GM21381 (cell line): Measurements from ENCODE around the gene RNF11.

Experiments
- ATAC-seq: cut with Tn5 transposase; IDR thresholded peaks from one replicate; pipeline ENCODE4 v1.9.1; 2021; ENCODE audit warnings: mild to moderate bottlenecking, moderate library complexity; ENCODE audit not compliant: unreplicated experiment

Gene RNF11

GRCh38 chr1:51311826-51312225, 75.8 kb downstream of the RNF11 start:
- no peak for ATAC-seq

DNA sequence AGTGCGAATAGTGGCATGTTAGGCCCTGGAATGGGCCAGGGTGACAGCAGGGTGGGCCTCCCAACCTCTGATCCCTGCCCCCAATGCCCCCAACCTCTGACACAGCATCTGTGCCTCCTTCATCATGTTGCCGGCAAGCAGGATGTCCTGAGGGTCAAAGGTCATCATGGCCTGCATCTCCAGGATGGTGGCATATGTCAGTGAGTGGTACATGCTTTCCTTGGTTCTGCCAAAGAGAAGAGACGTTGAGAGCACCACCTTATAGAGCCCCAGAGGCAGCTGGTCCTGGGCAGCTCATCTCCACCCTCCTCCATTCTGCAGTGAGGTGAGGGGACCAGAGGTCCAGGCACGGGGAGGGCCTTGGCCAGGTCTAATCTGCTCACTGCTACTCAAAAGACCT, 76.6 kb downstream of the RNF11 start:
- no peak for ATAC-seq

GRCh38 chr1:51313268-51313852, 77.3 kb downstream of the RNF11 start:
- no peak for ATAC-seq

GRCh38 chr1:51313961-51314777, 78.1 kb downstream of the RNF11 start:
- ATAC-seq = no peak

DNA sequence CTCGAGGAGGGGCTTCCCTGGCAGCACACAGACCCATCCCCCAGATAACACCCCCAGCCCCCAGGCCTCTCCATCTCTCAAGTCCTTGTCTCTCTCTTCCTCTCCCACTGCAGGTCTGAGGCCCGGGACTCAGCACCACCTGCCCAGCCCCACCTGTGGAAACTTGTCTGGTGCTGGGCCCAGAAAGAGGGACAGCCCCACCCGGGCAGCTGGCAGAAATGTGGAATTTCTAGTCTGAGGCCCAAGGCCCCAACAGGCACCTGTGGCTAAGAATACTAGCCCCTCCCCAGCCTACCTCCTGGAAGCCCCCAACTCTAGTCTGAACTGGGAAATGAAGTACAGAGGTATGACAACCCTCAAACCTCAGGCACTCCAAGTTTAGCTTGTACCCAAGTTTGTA, 78.9 kb downstream of the RNF11 start:
- no peak for ATAC-seq

DNA sequence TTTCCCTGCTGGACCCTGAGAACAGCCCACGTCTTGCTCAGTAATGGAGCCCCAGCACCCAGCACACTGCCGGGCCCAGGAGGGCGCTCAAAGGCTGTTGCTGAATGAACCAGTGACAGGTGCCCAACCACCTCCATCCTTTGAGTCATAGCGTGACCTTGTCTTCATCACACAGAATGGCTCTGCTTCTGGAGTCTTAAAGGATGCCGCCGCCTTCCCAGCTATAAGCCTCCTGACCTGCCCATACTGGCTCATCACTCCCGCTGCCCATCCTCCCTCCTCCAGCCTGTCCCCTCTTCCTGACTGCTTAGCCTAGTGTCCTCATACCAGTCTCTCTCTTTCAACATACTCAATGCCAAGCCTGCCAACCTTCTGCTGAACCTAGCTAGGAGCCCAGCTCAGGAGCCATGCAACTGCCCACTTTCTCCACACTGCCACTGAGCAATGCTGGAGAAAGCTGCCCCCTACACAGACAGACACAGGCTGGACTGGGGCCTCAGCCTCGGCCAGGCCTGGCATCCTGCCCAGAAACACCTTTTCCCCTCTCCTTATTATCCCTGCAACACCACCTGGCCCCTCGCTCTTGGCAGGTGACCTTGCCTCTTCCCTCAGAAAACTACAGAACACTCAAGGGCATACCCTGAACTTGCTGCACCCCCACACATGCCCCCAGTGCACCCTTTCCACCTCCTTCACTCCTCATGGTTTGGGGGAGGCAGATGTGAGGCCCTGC, 80.2 kb downstream of the RNF11 start:
- ATAC-seq = no peak

- ATAC-seq = no peak
These were observed 80.7 kb downstream of the RNF11 start for GRCh38 chr1:51316846-51317120.

- ATAC-seq = no peak
These were observed 81.7 kb downstream of the RNF11 start for GRCh38 chr1:51317798-51318197.

DNA sequence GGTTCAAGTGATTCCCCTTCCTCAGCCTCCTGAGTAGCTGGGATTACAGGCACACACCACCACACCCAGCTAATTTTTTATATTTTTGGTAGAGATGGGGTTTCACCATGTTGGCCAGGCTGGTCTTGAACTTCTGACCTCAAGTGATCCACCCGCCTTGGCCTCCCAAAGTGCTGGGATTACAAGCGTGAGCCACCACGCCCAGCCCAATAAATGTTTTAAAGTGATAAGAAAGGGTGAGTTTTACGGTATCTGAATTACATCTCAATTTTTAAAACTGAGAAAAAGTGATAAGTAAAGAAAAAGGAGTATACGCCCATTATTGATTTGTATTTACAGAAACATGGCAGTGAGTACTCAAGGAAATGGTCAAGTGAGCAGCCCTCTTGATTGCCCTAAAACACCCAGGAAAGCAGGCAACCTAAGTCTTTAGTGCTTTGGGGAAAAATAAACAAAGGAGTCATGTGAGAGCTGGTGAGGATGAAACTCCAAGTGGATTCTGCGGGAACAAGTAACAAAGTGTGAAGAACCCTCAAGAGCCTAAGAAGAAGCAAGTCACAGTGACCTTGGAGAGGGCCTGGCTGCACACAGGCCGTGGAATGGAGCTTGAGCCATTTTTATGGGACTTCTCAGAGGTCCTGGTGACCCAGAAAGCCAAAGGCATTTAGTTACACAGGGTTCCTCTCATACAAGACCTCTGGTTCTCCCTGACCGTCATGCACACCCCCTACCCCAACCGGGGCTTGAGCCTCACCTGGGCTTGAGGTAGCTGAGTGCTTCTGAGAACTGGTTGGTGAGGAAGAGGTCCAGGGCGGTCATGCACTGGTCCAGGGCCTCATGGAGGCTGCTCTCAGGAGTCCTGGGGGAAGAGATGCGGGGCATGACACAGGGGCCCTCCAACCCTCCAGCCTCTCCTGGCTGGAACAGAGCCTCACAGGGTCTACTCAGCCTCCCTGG, 85.2 kb downstream of the RNF11 start:
- ATAC-seq = no peak

DNA sequence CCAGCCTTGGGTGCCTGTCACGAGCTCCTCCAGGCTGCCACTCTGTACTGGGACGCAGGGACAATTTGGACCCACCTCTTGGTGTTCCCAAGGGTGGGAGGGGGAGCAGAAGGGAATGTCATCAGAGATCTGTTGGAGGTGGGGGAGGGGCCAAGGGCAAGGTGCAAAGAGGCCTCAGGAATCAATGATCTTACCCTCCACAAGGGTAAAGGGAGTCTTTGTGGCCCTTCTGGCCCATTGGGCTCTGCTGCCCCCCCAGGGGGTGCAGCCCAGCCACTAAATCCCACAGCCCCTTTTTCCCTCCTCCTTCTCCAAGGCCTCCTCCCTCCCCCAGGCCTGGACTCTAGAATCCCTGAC, 85.8 kb downstream of the RNF11 start:
- no peak for ATAC-seq

DNA sequence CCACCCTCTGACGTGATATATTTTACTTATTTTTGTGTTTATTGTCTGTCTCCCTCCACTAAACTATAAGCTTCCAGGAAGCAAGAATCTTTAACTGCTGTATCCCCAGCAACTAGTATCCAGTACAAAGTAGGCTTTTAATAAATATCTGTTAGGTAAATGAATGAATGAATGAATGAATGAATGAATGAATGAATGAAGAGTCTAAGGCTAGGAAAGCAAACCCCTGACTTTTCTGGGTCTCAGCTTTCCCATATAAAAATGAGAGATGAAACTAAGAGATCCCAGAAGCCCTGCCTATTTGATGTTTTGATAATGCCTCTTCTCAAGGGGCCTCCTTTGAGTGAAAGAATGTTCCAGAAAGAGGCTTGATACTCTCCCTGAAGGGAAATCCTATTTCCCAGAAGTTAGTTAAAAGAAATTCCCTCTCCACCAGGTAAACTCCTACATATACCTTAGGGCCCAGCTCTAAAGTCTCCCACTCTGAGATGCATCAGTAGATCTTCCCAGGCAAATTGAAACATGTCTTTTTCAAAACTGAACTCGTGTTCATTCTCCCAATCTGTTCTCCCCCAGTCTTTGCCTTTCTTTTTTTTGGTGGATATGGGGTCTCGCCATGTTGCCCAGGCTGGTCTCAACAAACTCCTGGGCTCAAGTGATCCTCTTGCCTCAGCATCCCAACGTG, 86.5 kb downstream of the RNF11 start:
- no peak for ATAC-seq
